Measurements from ENCODE around the gene BRSK2.

GRCh38 chr11:1397862-1398527 is 8.3 kb downstream of the BRSK2 start:
- TF ChIP-seq CTCF (IDR thresholded peaks at IDR 0.05): no peak
- TF ChIP-seq MAX (IDR thresholded peaks at IDR 0.05; ENCODE audit: low read depth): no peak
- TF ChIP-seq USF2 (IDR thresholded peaks at IDR 0.05; ENCODE audit: borderline replicate concordance, low read depth, low read length): no peak
- no peak for TF ChIP-seq YY1 (IDR thresholded peaks at IDR 0.05; ENCODE audit: low read depth)
- TF ChIP-seq RCOR1 (IDR thresholded peaks at IDR 0.05; ENCODE audit: low read length): no peak
- TF ChIP-seq EP300 (IDR thresholded peaks at IDR 0.05; ENCODE audit: borderline replicate concordance in 1 of 2, low read depth in 1 of 2, low read length in 1 of 2): no peak
- TF ChIP-seq REST (IDR thresholded peaks at IDR 0.05; ENCODE audit: low read depth, low read length): no peak
- no peak for TF ChIP-seq NRF1 (IDR thresholded peaks at IDR 0.05; ENCODE audit: low read depth, low read length)
- TF ChIP-seq SIN3A (IDR thresholded peaks at IDR 0.05; ENCODE audit: borderline replicate concordance, low read depth, low read length): no peak
- TF ChIP-seq PBX3 (IDR thresholded peaks at IDR 0.05): no peak
- TF ChIP-seq RXRA (IDR thresholded peaks at IDR 0.05; ENCODE audit: borderline replicate concordance, low read depth): no peak
- TF ChIP-seq USF1 (IDR thresholded peaks at IDR 0.05; ENCODE audit: borderline replicate concordance, low read depth): no peak
